22Rv1 (cell line): ENCODE data around the gene LIM2.
A peak's percentile ranks its signal among the peaks of the same experiment; 100 is the strongest.

Experiments
- H3K27ac ChIP-seq: fragments of 450-650 bp; 2 replicates; pipeline ENCODE4 v1.5.1; 2017
- CTCF ChIP-seq: fragments of 450-650 bp; IDR thresholded peaks from 2 replicates; pipeline ENCODE4 v1.5.1; 2017; ENCODE audit warnings: mild to moderate bottlenecking
- ZFX ChIP-seq: fragments of 450-650 bp; IDR thresholded peaks from 2 replicates; pipeline ENCODE4 v1.6.1; 2017; ENCODE audit warnings: antibody characterized with exemption, borderline replicate concordance

The LIM2 gene

GRCh38 chr19:51387924-51388389, at the start of gene LIM2:
Gene LIM2 (minus strand): TSS chr19:51387974. CDS start chr19:51387443, 531 bp downstream.
- TF ChIP-seq ZFX (no peak), CTCF (no peak)
- H3K27ac ChIP-seq, result no peak within 1 kb of the TSS

GRCh38 chr19:51434456-51434855, 46.7 kb upstream of the LIM2 start:
- H3K27ac ChIP-seq, result no peak overlapping the region
- TF ChIP-seq CTCF, result no peak
- TF ChIP-seq ZFX, result no peak

- no peak for TF ChIP-seq ZFX
- no peak for TF ChIP-seq CTCF
- no peak overlapping the region for H3K27ac ChIP-seq
These were observed 45.3 kb upstream of the LIM2 start for GRCh38 chr19:51433043-51433442.

- H3K27ac ChIP-seq, result no peak overlapping the region
- TF ChIP-seq ZFX (no peak), CTCF (no peak)
These were observed 43.4 kb upstream of the LIM2 start for GRCh38 chr19:51431124-51431523.

- no peak overlapping the region for H3K27ac ChIP-seq
- no peak for TF ChIP-seq ZFX
- no peak for TF ChIP-seq CTCF
These were observed 42.4 kb upstream of the LIM2 start for GRCh38 chr19:51430221-51430620.

- TF ChIP-seq ZFX (no peak), CTCF (no peak)
- H3K27ac ChIP-seq, result no peak overlapping the region
These were observed 39.4 kb upstream of the LIM2 start for GRCh38 chr19:51427201-51427600.

- no peak overlapping the region for H3K27ac ChIP-seq
- TF ChIP-seq CTCF, result peak; percentile 96
- TF ChIP-seq ZFX, result no peak
These were observed 34.3 kb upstream of the LIM2 start for GRCh38 chr19:51422053-51422448.
